SU-DHL-6 (cell line): ENCODE measurements around the gene LTK.

ENCODE experiments used
- H2AFZ ChIP-seq: fragments of 200-600 bp; sonication (generic); 2 replicates; pipeline ENCODE4 v1.6.1; 2014; ENCODE audit warnings: low read depth, mild to moderate bottlenecking, moderate library complexity, mixed read lengths, antibody characterized with exemption, low read length; ENCODE audit not compliant: severe bottlenecking
- H3F3A ChIP-seq: fragments of 200-600 bp; shearing (Covaris generic); 2 replicates; pipeline ENCODE4 v1.6.0; 2016; ENCODE audit warnings: antibody characterized with exemption, mild to moderate bottlenecking; ENCODE audit not compliant: insufficient read depth
- H3K27ac ChIP-seq: fragments of 200-600 bp; sonication (generic); 2 replicates; pipeline ENCODE4 v1.5.1; 2016; ENCODE audit warnings: low read depth, mild to moderate bottlenecking, low read length, moderate library complexity, mixed read lengths
- H3K27me3 ChIP-seq: fragments of 200-600 bp; sonication (generic), shearing (Covaris generic); 2 replicates; pipeline ENCODE4 v1.6.0; 2014; ENCODE audit warnings: mild to moderate bottlenecking, low read length
- H3K36me3 ChIP-seq: fragments of 200-600 bp; sonication (generic); 2 replicates; pipeline ENCODE4 v1.6.1; 2014; ENCODE audit warnings: mild to moderate bottlenecking, low read length, mixed read lengths
- H3K4me2 ChIP-seq: fragments of 300-600, 200-600 bp; shearing (Covaris generic), sonication (generic); 2 replicates; pipeline ENCODE4 v1.6.0; 2014; ENCODE audit warnings: low read length, low read depth, mild to moderate bottlenecking; ENCODE audit not compliant: poor library complexity, severe bottlenecking
- H3K4me3 ChIP-seq: fragments of 200-600 bp; sonication (generic); 2 replicates; pipeline ENCODE4 v1.5.1; 2014; ENCODE audit warnings: antibody characterized with exemption, low read length, mild to moderate bottlenecking, mixed read lengths; ENCODE audit not compliant: insufficient read depth, poor library complexity, severe bottlenecking
- H3K79me2 ChIP-seq: fragments of 200-600 bp; sonication (generic); 2 replicates; pipeline ENCODE4 v1.6.1; 2014; ENCODE audit warnings: mild to moderate bottlenecking, low read length, moderate library complexity; ENCODE audit not compliant: insufficient read depth
- H3K9ac ChIP-seq: fragments of 200-600 bp; sonication (generic); 2 replicates; pipeline ENCODE4 v1.7.0; 2014; ENCODE audit warnings: mild to moderate bottlenecking, low read length
- H3K9me2 ChIP-seq: fragments of 200-600 bp; sonication (generic); replicated peaks from 2 replicates; pipeline ENCODE4 v1.6.1; 2014; ENCODE audit warnings: low read length; ENCODE audit not compliant: insufficient read depth
- H3K9me3 ChIP-seq: fragments of 200-600 bp; sonication (generic); 2 replicates; pipeline ENCODE4 v1.6.1; 2014; ENCODE audit warnings: low read length, mixed read lengths; ENCODE audit not compliant: insufficient read depth
- H4K20me1 ChIP-seq: fragments of 200-600 bp; sonication (generic); 2 replicates; pipeline ENCODE4 v1.6.1; 2014; ENCODE audit warnings: low read depth, mild to moderate bottlenecking, antibody characterized with exemption, low read length, moderate library complexity, mixed read lengths
- CTCF ChIP-seq: fragments of 200-600 bp; sonication (generic); IDR thresholded peaks from one replicate; pipeline ENCODE4 v1.5.1; 2017; ENCODE audit warnings: antibody characterized with exemption, mild to moderate bottlenecking, low read length, moderate library complexity; ENCODE audit not compliant: insufficient read depth, poor library complexity, severe bottlenecking
- EZH2phosphoT487 ChIP-seq: fragments of 200-600 bp; sonication (generic), shearing (Covaris generic); conservative IDR thresholded peaks from 2 replicates; pipeline ENCODE4 v1.6.1; 2018; ENCODE audit warnings: mild to moderate bottlenecking, antibody characterized with exemption, low read length, moderate library complexity, mixed read lengths

The LTK gene

DNA sequence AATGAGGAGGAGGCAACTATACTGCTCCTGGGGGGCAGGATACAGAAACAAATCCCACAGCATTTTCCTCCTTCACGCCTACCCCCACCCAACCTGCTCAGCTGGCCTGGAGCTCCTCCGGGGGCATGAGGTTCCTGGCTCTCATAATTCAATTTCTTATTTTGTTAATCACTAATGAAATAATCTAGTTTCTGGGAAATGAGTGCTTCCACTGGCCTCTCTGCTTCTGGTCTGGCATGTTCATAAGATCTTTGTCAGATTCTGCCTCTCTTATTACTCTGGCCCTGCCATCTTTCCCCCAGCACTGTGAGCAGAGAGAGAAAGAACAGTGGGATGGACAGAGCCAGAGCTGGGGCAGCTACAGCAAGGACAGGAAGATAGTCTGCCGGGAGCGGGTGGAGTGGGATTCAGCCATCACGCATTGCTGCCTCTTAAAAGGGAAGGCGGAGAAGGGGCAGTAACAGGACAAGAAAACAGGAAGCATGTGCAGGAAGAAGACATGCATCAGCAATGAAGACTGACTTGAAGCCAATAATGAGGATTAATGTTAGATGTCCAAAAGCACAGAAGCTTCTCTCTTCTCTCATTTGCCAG, 16.8 kb upstream of the LTK start:
- Histone ChIP-seq H3K79me2 (no peaks in the 10 kb centered on the region), H3K4me2 (no peak overlapping the region), H3K9ac (no peak overlapping the region), H2AFZ (no peak overlapping the region), H3K36me3 (0 out of 2 replicates have a peak, but pooled peaks cover 4% of the 10 kb centered on the region), H3K27ac (no peak overlapping the region), H4K20me1 (no peaks in the 10 kb centered on the region), H3K9me3 (no peaks in the 10 kb centered on the region), H3K27me3 (no peaks in the 10 kb centered on the region), H3K9me2 (no peaks in the 10 kb centered on the region), H3K4me3 (no peak overlapping the region), H3F3A (no peaks in the 10 kb centered on the region)
- TF ChIP-seq CTCF (no peak), EZH2phosphoT487 (no peak)

- no peak overlapping the region for H3K4me2 ChIP-seq
- TF ChIP-seq CTCF, result no peak
- no peak for TF ChIP-seq EZH2phosphoT487
- H3K4me3 ChIP-seq, result no peak overlapping the region
- no peaks in the 10 kb centered on the region for H3K36me3 ChIP-seq
- H4K20me1 ChIP-seq, result no peaks in the 10 kb centered on the region
- no peaks in the 10 kb centered on the region for H3K79me2 ChIP-seq
- no peak overlapping the region for H2AFZ ChIP-seq
- no peaks in the 10 kb centered on the region for H3F3A ChIP-seq
- H3K9me3 ChIP-seq, result no peaks in the 10 kb centered on the region
- H3K9me2 ChIP-seq, result no peaks in the 10 kb centered on the region
- H3K9ac ChIP-seq, result no peak overlapping the region
- no peak overlapping the region for H3K27ac ChIP-seq
- H3K27me3 ChIP-seq, result no peaks in the 10 kb centered on the region
These were observed 9.5 kb upstream of the LTK start for GRCh38 chr15:41523097-41523496.

DNA sequence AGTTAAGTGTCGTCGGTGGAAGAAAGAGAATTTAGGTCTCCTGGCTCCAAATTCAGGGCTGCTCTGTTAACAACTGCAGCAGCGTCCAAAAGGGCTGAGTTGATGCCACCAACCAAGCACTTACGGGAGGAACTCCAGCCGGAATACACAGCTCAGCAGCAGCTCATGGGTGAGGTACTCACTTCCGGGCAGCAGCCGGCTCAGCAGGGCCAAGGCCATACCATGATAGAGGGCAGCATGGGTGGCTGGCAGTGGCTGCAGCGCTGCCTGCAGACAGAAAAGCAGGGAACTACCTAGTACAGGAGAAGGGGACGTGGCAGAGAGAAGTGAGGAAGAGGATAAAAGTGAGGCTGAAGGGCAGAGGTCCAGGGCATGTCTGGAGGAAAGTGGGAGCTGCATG, 8.0 kb upstream of the LTK start:
- H3F3A ChIP-seq, result no peaks in the 10 kb centered on the region
- H2AFZ ChIP-seq, result no peak overlapping the region
- no peak overlapping the region for H3K4me2 ChIP-seq
- H3K36me3 ChIP-seq, result no peaks in the 10 kb centered on the region
- no peaks in the 10 kb centered on the region for H3K79me2 ChIP-seq
- no peaks in the 10 kb centered on the region for H3K9me2 ChIP-seq
- no peak for TF ChIP-seq CTCF
- TF ChIP-seq EZH2phosphoT487, result no peak
- H4K20me1 ChIP-seq, result no peaks in the 10 kb centered on the region
- H3K9me3 ChIP-seq, result no peaks in the 10 kb centered on the region
- no peak overlapping the region for H3K4me3 ChIP-seq
- no peak overlapping the region for H3K27ac ChIP-seq
- no peak overlapping the region for H3K9ac ChIP-seq
- no peaks in the 10 kb centered on the region for H3K27me3 ChIP-seq
